ENCODE data around the gene FAM177A1. TPM values are rescaled to one million over a fixed set of nuclear protein-coding genes. Genes with fewer than 3 reads are reported as not detected.
"Not testable (repeated sequence)": the region's sequence is repeated elsewhere in the genome, so short reads cannot be mapped to it uniquely, and the experiment has no call there.

The FAM177A1 gene
- total RNA-seq, 1 donor from 2014 or later: 50.5 TPM

GRCh38 chr14:35085441-35085840, 39.4 kb downstream of the FAM177A1 start:
- Histone ChIP-seq H3K36me3 (ENCODE audit: control insufficient read depth, insufficient read depth, low read length) (no peaks in the 10 kb centered on the region), H3K27me3 (ENCODE audit: control insufficient read depth, insufficient read depth, low read length) (no peaks in the 10 kb centered on the region), H3K4me3 (ENCODE audit: low read depth, low read length) (no peak overlapping the region)
- no peak for TF ChIP-seq CTCF (IDR thresholded peaks at IDR 0.05; ENCODE audit: insufficient read depth, low read length, poor library complexity, severe bottlenecking)
- no peak for DNase-seq (ENCODE audit: low read depth)

DNA sequence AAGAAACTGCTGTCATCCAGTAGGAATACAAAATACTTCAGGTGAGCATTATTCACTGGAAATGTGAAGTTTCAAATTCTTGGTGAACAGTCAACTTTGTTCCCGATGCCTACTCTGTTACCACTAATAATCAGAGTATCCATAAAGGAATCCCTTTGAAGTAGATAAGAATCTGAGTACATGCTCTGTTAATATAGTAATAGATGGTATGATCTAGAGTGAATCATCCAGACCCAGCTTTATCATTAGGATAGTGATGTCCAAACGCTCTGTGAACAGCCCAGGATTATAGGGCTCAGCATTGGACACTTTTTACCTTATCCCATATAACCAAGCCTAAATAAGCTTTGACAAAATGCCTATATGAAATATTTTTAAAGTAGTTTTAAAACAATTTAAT, 42.4 kb downstream of the FAM177A1 start:
- no peak for TF ChIP-seq CTCF (IDR thresholded peaks at IDR 0.05; ENCODE audit: insufficient read depth, low read length, poor library complexity, severe bottlenecking)
- H3K4me3 ChIP-seq (ENCODE audit: low read depth, low read length): no peak overlapping the region
- H3K36me3 ChIP-seq (ENCODE audit: control insufficient read depth, insufficient read depth, low read length): no peaks in the 10 kb centered on the region
- no peak for DNase-seq (ENCODE audit: low read depth)
- no peaks in the 10 kb centered on the region for H3K27me3 ChIP-seq (ENCODE audit: control insufficient read depth, insufficient read depth, low read length)

GRCh38 chr14:35094645-35095044, 48.6 kb downstream of the FAM177A1 start:
- H3K27me3 ChIP-seq (ENCODE audit: control insufficient read depth, insufficient read depth, low read length); H3K4me3 ChIP-seq (ENCODE audit: low read depth, low read length); H3K36me3 ChIP-seq (ENCODE audit: control insufficient read depth, insufficient read depth, low read length); DNase-seq (ENCODE audit: low read depth): not testable (repeated sequence)

DNA sequence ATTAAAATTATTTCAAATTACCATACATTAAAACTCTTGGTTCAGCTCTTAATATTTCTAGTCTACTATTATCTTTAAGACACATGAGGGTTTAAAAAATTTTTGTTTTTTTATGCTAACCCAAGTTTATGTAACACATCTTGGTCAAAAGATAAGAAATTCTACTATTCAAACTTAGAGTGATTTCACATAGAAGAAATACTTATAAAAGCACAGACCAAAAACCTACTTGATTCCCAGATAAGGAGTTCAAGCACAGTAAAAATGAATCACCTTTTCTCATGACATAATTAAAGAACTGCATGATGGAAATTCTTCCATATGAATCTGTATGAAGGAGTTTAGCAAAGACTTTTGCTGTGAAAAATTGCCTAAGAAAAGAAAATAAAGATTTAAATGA, 61.8 kb downstream of the FAM177A1 start:
- no peak overlapping the region for H3K4me3 ChIP-seq (ENCODE audit: low read depth, low read length)
- peaks cover 3% of the 10 kb centered on the region for H3K36me3 ChIP-seq (ENCODE audit: control insufficient read depth, insufficient read depth, low read length)
- no peak for DNase-seq (ENCODE audit: low read depth)
- no peak for TF ChIP-seq CTCF (IDR thresholded peaks at IDR 0.05; ENCODE audit: insufficient read depth, low read length, poor library complexity, severe bottlenecking)
- H3K27me3 ChIP-seq (ENCODE audit: control insufficient read depth, insufficient read depth, low read length): no peaks in the 10 kb centered on the region

GRCh38 chr14:35112641-35113040, 66.6 kb downstream of the FAM177A1 start:
- TF ChIP-seq CTCF (IDR thresholded peaks at IDR 0.05; ENCODE audit: insufficient read depth, low read length, poor library complexity, severe bottlenecking): no peak
- DNase-seq (ENCODE audit: low read depth): no peak
- Histone ChIP-seq H3K36me3 (ENCODE audit: control insufficient read depth, insufficient read depth, low read length) (peaks cover 3% of the 10 kb centered on the region), H3K27me3 (ENCODE audit: control insufficient read depth, insufficient read depth, low read length) (no peaks in the 10 kb centered on the region), H3K4me3 (ENCODE audit: low read depth, low read length) (no peak overlapping the region)

DNA sequence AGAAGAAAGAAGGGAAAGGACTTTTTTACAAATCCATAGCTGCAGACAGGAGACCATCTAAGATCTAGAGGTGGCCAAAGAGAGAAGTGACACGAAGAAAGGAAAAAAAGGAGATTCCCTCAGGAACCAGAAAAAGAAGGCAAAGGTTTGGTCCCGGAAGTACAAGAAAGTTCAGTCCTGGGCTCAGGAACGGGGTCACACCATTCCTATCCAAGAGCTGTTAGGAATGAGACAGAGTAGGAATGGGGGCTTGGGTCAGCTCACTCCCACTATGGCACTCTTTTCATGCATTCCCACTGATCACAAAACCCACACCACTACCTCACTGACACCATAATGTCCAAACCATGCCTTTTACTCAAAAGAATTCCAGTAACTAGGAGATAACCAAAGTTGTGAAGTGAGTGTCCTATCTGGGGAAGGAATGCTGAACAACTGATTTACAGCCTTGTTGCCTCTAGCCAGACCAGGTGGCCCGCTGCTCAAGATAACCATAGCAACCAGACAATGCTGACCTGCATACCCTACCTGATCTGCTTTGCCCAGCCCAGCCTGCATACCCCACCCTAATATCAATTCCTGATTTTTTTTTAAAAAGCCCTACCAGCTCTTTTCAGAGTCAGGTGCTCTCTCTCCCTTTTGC, 67.4 kb downstream of the FAM177A1 start:
- TF ChIP-seq CTCF (IDR thresholded peaks at IDR 0.05; ENCODE audit: insufficient read depth, low read length, poor library complexity, severe bottlenecking): no peak
- no peak for DNase-seq (ENCODE audit: low read depth)
- Histone ChIP-seq H3K27me3 (ENCODE audit: control insufficient read depth, insufficient read depth, low read length) (no peaks in the 10 kb centered on the region), H3K36me3 (ENCODE audit: control insufficient read depth, insufficient read depth, low read length) (peaks cover 3% of the 10 kb centered on the region), H3K4me3 (ENCODE audit: low read depth, low read length) (no peak overlapping the region)

All from kidney epithelial cell (primary cell).